Measurements from ENCODE around the gene ANKRD28. TPM values are rescaled to one million over a fixed set of nuclear protein-coding genes. Genes with fewer than 3 reads are reported as not detected.

ANKRD28 gene
- total RNA-seq, 4 donors from 2014 or later = 25.7 to 44.7 (median 40.9) TPM

DNA sequence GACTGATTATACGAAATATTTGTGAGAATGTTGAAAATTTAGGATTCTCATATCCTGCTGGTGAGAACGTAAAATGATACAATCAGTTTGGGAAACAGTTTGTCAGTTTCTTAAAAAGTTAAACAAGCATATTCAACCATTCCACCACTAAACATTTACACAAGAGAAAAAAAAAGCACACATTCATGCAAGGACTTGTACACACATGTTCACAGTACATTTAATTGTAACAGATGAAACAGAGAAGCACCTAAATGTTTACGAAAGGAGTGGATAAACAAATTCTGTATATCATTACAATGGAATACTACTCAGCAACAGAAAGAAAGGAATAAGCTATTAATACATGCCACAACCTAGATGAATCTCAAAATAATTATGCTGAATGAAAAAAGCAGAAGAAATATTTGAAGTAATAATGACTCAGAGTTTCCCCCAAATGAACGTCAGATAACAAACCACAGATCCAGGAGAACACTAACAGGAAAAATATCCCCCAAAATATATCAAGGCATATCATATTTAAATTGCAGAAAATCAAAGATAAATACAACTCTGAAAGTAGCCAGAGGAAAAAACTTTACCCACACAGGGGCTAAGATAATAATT is 14.3 kb downstream of the ANKRD28 start:
- 34 to 39% methylated on average over 4 of the region's 4 CpGs for WGBS, 2 donors
- no peak for DNase-seq (ENCODE audit: low spot score in 2 of 2)
- intact Hi-C loops (cut with DNase I; ENCODE audit: low total_unique reads) = no loop called here
- TF ChIP-seq, protein P1, sequence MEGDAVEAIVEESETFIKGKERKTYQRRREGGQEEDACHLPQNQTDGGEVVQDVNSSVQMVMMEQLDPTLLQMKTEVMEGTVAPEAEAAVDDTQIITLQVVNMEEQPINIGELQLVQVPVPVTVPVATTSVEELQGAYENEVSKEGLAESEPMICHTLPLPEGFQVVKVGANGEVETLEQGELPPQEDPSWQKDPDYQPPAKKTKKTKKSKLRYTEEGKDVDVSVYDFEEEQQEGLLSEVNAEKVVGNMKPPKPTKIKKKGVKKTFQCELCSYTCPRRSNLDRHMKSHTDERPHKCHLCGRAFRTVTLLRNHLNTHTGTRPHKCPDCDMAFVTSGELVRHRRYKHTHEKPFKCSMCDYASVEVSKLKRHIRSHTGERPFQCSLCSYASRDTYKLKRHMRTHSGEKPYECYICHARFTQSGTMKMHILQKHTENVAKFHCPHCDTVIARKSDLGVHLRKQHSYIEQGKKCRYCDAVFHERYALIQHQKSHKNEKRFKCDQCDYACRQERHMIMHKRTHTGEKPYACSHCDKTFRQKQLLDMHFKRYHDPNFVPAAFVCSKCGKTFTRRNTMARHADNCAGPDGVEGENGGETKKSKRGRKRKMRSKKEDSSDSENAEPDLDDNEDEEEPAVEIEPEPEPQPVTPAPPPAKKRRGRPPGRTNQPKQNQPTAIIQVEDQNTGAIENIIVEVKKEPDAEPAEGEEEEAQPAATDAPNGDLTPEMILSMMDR (IDR thresholded peaks at IDR 0.05) = no peak
- no peak for TF ChIP-seq POLR2A (IDR thresholded peaks at IDR 0.05)
- H3K4me3 ChIP-seq (ENCODE audit: low read depth, poor library complexity, severe bottlenecking) = no peak overlapping the region

DNA sequence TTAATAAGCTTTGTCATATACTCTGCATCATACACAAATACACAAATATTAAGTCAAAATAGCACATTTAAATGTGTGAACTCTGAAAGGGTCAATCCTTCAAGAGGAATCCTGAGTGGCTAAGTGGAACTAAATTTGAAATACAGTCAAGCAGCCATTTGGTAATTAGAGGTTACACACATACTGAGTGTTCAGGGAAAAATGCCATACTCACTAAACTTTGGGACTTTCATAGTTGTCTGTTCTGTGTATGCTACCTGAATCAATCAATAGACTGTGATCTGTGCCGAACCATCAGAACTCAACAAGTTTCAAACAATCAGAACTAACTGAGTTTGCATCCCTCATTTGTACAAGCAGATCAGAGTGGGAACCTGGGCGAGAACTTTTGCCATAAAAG is 15.3 kb downstream of the ANKRD28 start:
- intact Hi-C loops (cut with DNase I; ENCODE audit: low total_unique reads) = no loop called here
- no peak for DNase-seq (ENCODE audit: low spot score in 2 of 2)
- H3K4me3 ChIP-seq (ENCODE audit: low read depth, poor library complexity, severe bottlenecking) = no peak overlapping the region
- WGBS, 2 donors = 82 to 83% methylated on average over 2 of the region's 2 CpGs
- TF ChIP-seq POLR2A (IDR thresholded peaks at IDR 0.05) = no peak
- TF ChIP-seq, protein P1 (IDR thresholded peaks at IDR 0.05) = no peak

DNA sequence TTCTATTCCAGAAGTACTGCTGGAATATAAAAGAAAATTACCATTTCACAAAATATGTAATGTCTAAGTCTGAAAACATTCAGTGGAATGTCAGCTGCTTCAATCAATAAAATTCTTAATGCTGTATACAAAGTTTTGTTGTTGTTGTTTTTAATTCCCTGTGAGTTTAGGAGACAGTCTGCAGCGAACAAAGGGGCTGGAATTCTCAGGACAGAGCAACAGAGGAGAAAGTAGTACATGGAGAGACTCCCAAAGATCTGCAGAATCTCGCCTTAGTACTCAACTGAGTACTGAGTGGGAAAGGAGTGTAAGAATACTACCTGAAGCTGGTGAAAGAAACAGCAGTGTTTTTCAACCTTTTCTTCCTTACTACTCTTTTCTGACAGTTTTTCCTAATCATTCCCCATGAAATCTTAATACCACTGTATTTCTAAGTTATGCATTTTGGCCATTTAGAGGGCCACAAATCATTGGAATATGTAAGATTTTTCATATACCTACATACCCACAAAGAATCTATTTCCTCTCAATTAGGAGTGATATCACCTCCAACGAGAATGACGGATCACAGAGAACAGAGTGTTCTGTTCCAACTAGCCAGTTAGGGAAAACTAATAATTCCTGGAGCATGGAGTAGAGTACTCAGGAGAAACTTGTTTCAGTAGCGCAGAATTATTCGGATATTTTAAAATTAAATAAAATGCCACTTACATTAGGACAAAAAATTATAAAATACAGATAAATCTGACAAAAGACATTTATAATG is 16.0 kb downstream of the ANKRD28 start:
- DNase-seq (ENCODE audit: low spot score in 2 of 2) = no peak
- no peak overlapping the region for H3K4me3 ChIP-seq (ENCODE audit: low read depth, poor library complexity, severe bottlenecking)
- 65 to 68% methylated on average over 6 of the region's 6 CpGs for WGBS, 2 donors
- intact Hi-C loops (cut with DNase I; ENCODE audit: low total_unique reads) = no loop called here
- TF ChIP-seq POLR2A (IDR thresholded peaks at IDR 0.05) = no peak
- TF ChIP-seq, protein P1 (IDR thresholded peaks at IDR 0.05) = no peak

DNA sequence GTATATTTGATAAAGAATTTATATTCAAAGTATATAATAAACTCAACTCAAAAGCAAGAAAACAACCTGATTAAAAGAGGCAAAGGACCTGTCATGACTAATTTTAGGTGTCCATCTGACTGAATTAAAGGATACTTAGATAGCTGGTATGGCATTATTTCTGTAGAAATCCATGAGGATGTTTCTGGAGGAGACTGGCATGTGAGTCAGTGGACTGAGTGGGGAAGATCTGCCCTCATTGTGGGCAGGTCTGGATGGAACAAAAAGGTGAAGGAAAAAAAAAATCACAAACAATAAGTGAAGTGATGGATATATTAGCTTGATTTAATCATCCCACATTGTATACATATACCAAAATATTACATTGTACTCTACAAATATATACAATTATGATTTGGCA is 16.6 kb downstream of the ANKRD28 start:
- no peak for DNase-seq (ENCODE audit: low spot score in 2 of 2)
- TF ChIP-seq, protein P1 (IDR thresholded peaks at IDR 0.05) = no peak
- no peak for TF ChIP-seq POLR2A (IDR thresholded peaks at IDR 0.05)
- H3K4me3 ChIP-seq (ENCODE audit: low read depth, poor library complexity, severe bottlenecking) = no peak overlapping the region
- intact Hi-C loops (cut with DNase I; ENCODE audit: low total_unique reads) = no loop called here

DNA sequence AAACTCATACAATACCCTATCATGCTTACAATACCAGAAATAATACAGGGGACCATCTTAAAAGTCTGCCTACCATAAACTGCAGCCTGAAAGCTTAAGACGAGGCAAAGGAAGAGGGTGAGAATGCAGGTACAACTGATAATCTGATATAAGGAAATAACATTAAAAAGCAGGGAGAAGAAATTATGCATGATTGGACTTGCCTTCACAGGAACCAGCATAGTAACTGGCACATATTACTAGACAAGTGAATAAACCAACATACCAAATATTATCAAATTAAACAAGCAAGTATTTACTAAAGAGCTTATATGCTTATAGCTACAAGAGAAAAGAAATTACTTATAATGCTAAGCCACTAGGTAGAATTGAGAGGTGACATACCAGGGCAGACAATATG is 18.7 kb downstream of the ANKRD28 start:
- no peak for TF ChIP-seq POLR2A (IDR thresholded peaks at IDR 0.05)
- TF ChIP-seq, protein P1 (IDR thresholded peaks at IDR 0.05) = no peak
- WGBS, 2 donors = 60 to 72% methylated on average over 1 of the region's 1 CpG
- intact Hi-C loops (cut with DNase I; ENCODE audit: low total_unique reads) = no loop called here
- H3K4me3 ChIP-seq (ENCODE audit: low read depth, poor library complexity, severe bottlenecking) = no peak overlapping the region
- no peak for DNase-seq (ENCODE audit: low spot score in 2 of 2)
